ENCODE measurements around the gene KLF3.

- TF ChIP-seq AFF4 (CRISPR knock-in tag; IDR thresholded peaks at IDR 0.05; ENCODE audit: borderline replicate concordance) (no peak), TEAD4 (CRISPR knock-in tag; IDR thresholded peaks at IDR 0.05) (no peak), E2F4 (CRISPR knock-in tag; IDR thresholded peaks at IDR 0.05; ENCODE audit: borderline replicate concordance, low read depth) (no peak)
Measured at GRCh38 chr4:38671592-38671940, 7.6 kb downstream of the KLF3 start.

All from WTC11 (cell line).